ENCODE measurements around the gene HOXD10. TPM values are rescaled to one million over a fixed set of nuclear protein-coding genes. Genes with fewer than 3 reads are reported as not detected.
A peak's percentile ranks its signal among the peaks of the same experiment; 100 is the strongest.

HOXD10 gene
- total RNA-seq, 1 donor from 2014 or later = not detected

GRCh38 chr2:176167398-176167797 is 50.8 kb downstream of the HOXD10 start:
- no peak for DNase-seq (ENCODE audit: low spot score)
- no peaks in the 10 kb centered on the region for H3K36me3 Mint-ChIP-seq (ENCODE audit: low read depth, unreplicated experiment)
- H3K4me1 Mint-ChIP-seq (ENCODE audit: unreplicated experiment) = peaks cover 21% of the 10 kb centered on the region
- H3K27ac Mint-ChIP-seq (ENCODE audit: unreplicated experiment) = no peak overlapping the region
- no peaks in the 10 kb centered on the region for H3K9me3 Mint-ChIP-seq (ENCODE audit: unreplicated experiment)
- no peak overlapping the region for H3K4me3 Mint-ChIP-seq (ENCODE audit: unreplicated experiment)
- peaks cover 32% of the 10 kb centered on the region for H3K27me3 Mint-ChIP-seq (ENCODE audit: unreplicated experiment)
- TF ChIP-seq CTCF (IDR thresholded peaks at IDR 0.05; ENCODE audit: unreplicated experiment) = no peak

GRCh38 chr2:176169181-176169580 is 52.6 kb downstream of the HOXD10 start:
- H3K27me3 Mint-ChIP-seq (ENCODE audit: unreplicated experiment) = peaks cover 31% of the 10 kb centered on the region
- peaks cover 4% of the 10 kb centered on the region for H3K36me3 Mint-ChIP-seq (ENCODE audit: low read depth, unreplicated experiment)
- DNase-seq (ENCODE audit: low spot score) = no peak
- H3K9me3 Mint-ChIP-seq (ENCODE audit: unreplicated experiment) = no peaks in the 10 kb centered on the region
- peaks cover 26% of the 10 kb centered on the region for H3K4me1 Mint-ChIP-seq (ENCODE audit: unreplicated experiment)
- no peak overlapping the region for H3K4me3 Mint-ChIP-seq (ENCODE audit: unreplicated experiment)
- H3K27ac Mint-ChIP-seq (ENCODE audit: unreplicated experiment) = no peak overlapping the region
- TF ChIP-seq CTCF (IDR thresholded peaks at IDR 0.05; ENCODE audit: unreplicated experiment) = no peak

Small RNA genes lying within 50 kb of the gene (microRNA-seq; reads per million reads assigned to microRNA genes)
- gene MIR10B (ENCODE audit: unreplicated experiment) = 1,260 reads per million, percentile 94 among the genes with 10 or more reads in this experiment

Other genes starting within 250 kb of the HOXD10 start
- gene LNPK, start 114.5 kb upstream of the HOXD10 start, total RNA-seq (ENCODE audit: unreplicated experiment) = 12.5 TPM
- not detected for gene EVX2, start 32.8 kb upstream of the HOXD10 start, total RNA-seq (ENCODE audit: unreplicated experiment)
- gene HOXD13, start 24.1 kb upstream of the HOXD10 start, total RNA-seq (ENCODE audit: unreplicated experiment) = not detected
- not detected for gene HOXD12, start 17.0 kb upstream of the HOXD10 start, total RNA-seq (ENCODE audit: unreplicated experiment)
- not detected for gene HOXD11, start 9.5 kb upstream of the HOXD10 start, total RNA-seq (ENCODE audit: unreplicated experiment)
- gene HOXD9, start 5.9 kb downstream of the HOXD10 start, total RNA-seq (ENCODE audit: unreplicated experiment) = 0.56 TPM
- gene HOXD8, start 12.9 kb downstream of the HOXD10 start, total RNA-seq (ENCODE audit: unreplicated experiment) = 9.3 TPM
- 3.5 TPM for gene HOXD4, start 34.8 kb downstream of the HOXD10 start, total RNA-seq (ENCODE audit: unreplicated experiment)
- gene HOXD3, start 40.5 kb downstream of the HOXD10 start, total RNA-seq (ENCODE audit: unreplicated experiment) = 4.1 TPM
- 3.8 TPM for gene HOXD1, start 71.9 kb downstream of the HOXD10 start, total RNA-seq (ENCODE audit: unreplicated experiment)
- 19.5 TPM for gene MTX2, start 152.7 kb downstream of the HOXD10 start, total RNA-seq (ENCODE audit: unreplicated experiment)